GM18907 (cell line): Measurements from ENCODE around the gene BAK1.
"Not testable (repeated sequence)": the region's sequence is repeated elsewhere in the genome, so short reads cannot be mapped to it uniquely, and the experiment has no call there.

ENCODE experiments used
- ATAC-seq: cut with Tn5 transposase; IDR thresholded peaks from one replicate; pipeline ENCODE4 v1.9.1; 2021; ENCODE audit warnings: mild to moderate bottlenecking, moderate library complexity; ENCODE audit not compliant: unreplicated experiment

The BAK1 gene

DNA sequence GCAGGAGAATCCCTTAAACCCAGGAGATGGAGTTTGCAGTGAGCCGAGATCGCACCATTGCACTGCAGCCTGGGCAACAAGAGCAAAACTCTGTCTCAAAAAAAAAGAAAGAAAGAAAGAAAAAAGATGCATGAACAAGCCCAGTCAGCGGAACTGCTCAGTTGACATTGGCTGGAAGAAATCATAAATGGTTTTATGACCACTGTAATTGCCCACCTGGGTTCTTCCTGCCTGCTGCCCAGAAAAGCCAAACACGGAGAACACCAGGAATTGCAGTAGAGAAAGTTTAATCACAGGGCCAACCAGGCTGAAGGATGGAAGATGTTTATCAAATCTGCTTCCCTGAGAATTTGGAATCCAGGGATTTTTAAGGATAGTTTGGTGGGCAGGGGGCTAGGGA lies 22.7 kb downstream of the BAK1 start:
- ATAC-seq = no peak

- ATAC-seq = not testable (repeated sequence)
Measured at GRCh38 chr6:33552883-33553282, 27.2 kb downstream of the BAK1 start.

- no peak for ATAC-seq
Measured at GRCh38 chr6:33552252-33552651, 27.8 kb downstream of the BAK1 start.

DNA sequence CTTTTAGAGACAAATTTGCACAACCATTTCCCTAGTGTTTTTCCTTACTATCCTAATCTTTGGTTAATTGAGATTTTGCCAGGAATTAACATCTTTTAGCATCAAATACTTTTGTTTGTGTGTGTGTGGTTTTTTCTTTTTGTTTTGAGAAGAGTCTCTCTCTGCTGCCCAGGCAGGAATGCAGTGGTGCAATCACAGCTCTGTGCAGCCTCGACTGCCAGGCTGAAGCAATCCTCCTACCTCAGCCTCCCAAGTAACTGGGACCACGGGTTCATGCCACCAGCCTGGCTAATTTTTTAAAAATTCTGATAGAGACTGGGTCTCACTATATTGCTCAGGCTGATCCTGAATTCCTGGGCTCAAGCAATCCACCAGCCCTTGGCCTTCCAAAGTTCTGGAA lies 28.5 kb downstream of the BAK1 start:
- no peak for ATAC-seq

GRCh38 chr6:33549896-33550295 lies 30.2 kb downstream of the BAK1 start:
- no peak for ATAC-seq

- no peak for ATAC-seq
Measured at GRCh38 chr6:33549196-33549595, 30.9 kb downstream of the BAK1 start.

DNA sequence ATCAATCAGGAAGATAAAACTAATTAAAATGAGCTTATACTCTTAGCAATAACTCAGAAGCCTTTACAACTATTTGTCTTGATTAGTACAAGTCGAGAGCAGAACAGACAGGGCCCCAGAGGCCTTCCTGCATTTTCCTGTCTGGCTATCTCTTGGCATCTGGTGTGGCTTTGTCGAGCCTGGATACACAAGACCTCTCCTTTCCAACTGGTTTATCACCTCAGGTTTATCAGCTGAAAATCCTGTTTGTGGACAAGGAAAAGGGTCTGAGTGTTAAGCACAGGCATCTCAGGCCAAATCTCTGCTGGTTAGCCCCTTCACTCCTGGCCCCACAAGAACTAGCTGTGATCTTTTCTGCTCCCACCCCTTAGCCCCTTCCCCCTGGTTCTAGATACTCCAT lies 32.6 kb downstream of the BAK1 start:
- ATAC-seq = no peak

DNA sequence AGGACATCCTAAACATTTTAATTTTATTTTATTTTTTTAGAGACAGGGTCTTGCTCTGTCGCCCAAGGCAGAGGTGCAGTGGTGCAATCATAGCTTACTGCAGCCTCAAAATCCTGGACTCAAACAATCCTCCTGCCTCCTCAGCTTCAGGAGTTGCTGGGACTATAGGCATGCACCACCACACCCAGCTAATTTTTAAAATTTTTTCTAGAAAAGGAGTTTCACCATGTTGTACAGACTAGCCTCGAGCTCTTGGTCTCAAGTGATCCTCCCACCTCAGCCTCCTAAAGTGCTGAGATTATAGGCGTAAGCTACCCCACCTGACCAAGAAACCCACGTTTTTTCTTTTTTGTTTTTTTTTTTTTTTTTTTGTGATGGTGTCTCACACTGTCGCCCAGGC lies 33.3 kb downstream of the BAK1 start:
- ATAC-seq = no peak

- not testable (repeated sequence) for ATAC-seq
Measured at GRCh38 chr6:33545292-33545691, 34.8 kb downstream of the BAK1 start.

DNA sequence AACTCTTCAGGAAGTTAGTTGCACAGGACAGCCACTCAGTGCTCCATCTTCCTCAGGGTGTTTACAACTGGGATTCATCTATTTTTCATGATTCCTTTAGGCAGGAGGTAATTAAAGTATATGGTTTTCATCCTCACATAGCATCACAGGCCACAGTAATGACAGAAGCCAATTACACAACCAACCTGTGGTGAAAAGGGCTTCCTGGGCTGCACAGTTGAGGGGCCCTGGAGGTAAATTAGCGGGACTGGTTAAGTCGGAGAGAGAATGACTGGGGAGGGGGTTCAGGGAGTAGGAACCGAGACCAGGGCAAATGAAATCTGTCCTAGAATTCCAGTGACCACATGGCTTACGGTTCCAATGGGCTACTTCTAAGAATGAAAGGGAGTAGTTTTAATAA lies 37.0 kb downstream of the BAK1 start:
- no peak for ATAC-seq

DNA sequence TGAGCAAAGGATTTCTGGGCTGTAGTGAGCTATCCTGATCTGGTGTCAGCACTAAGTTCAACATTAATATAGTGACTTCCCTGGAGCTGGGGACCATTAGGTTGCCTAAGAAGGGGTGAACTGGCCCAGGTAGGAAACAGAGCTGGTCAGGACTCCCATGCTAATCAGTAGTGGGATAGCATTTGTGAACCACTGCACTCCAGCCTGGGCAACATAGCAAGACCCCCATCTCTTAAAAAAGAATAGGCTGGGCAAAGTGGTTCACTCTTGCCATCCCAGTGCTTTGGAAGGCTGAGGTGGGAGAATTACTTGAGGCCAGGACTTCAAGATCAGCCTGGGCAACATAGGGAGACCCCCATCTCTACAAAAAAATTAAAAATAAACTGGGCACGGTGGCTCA lies 39.3 kb downstream of the BAK1 start:
- ATAC-seq = no peak

- ATAC-seq = no peak
Measured at GRCh38 chr6:33534702-33535101, 45.4 kb downstream of the BAK1 start.

GRCh38 chr6:33533163-33533869 lies 46.8 kb downstream of the BAK1 start:
- not testable (repeated sequence) for ATAC-seq

- ATAC-seq = not testable (repeated sequence)
Measured at GRCh38 chr6:33532431-33532830, 47.6 kb downstream of the BAK1 start.

- ATAC-seq = not testable (repeated sequence)
Measured at GRCh38 chr6:33530617-33531016, 49.5 kb downstream of the BAK1 start.
